Central memory CD8-positive, alpha-beta T cell (primary cell): Measurements from ENCODE around the gene ARHGAP6.

ENCODE experiments used
- ATAC-seq: fragments of 150-1000 bp; cut with Tn5 transposase; replicated peaks from 2 replicates; pipeline ENCODE4 v1.10.0; 2022; ENCODE audit warnings: mild to moderate bottlenecking, moderate FRiP score, moderate number of reproducible peaks; ENCODE audit not compliant: poor library complexity, severe bottlenecking; ENCODE audit errors: extremely low read depth
- DNase-seq, 2 donors: peaks; one replicate each; pipeline ENCODE4 v3.0.0; 2021; ENCODE audit warnings: low spot score in 2 of 2
- H3K27ac Mint-ChIP-seq: one replicate; pipeline ENCODE4 v1.8.0; 2022; ENCODE audit warnings: low read depth, mild to moderate bottlenecking, moderate library complexity, mixed read lengths
- H3K27me3 Mint-ChIP-seq: one replicate; pipeline ENCODE4 v1.8.0; 2022; ENCODE audit warnings: mixed read lengths
- H3K36me3 Mint-ChIP-seq: one replicate; pipeline ENCODE4 v1.8.0; 2022; ENCODE audit warnings: mild to moderate bottlenecking, moderate library complexity, mixed read lengths; ENCODE audit not compliant: insufficient read depth
- H3K4me1 Mint-ChIP-seq: one replicate; pipeline ENCODE4 v1.8.0; 2022; ENCODE audit warnings: mixed read lengths
- H3K4me3 Mint-ChIP-seq: one replicate; pipeline ENCODE4 v1.8.0; 2022; ENCODE audit warnings: mild to moderate bottlenecking, moderate library complexity, mixed read lengths
- H3K9me3 Mint-ChIP-seq: one replicate; pipeline ENCODE4 v1.8.0; 2022; ENCODE audit warnings: mixed read lengths

ARHGAP6 gene

DNA sequence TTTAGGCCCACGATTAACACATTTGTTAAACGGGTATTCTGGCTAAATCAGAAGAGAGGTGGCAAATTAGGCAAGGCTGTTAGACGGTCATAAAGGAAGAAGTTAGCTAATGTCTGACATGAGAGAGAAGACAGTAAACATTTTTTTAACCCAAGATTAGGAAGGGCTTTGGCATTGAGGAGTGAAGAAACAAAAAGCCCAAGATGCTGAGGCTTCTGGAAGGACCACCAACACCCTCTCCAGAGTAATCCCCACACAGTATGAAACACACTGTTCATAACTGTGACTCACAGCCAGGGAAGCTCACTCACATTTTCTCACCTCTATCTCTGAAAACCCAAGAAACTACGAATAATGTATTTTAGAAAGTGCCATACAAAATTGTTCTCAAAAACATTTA, 244.9 kb downstream of the ARHGAP6 start:
- DNase-seq (no peak), ATAC-seq (no peak)
- H3K36me3 Mint-ChIP-seq, result no peaks in the 10 kb centered on the region
- no peaks in the 10 kb centered on the region for H3K27me3 Mint-ChIP-seq
- no peaks in the 10 kb centered on the region for H3K4me1 Mint-ChIP-seq
- no peaks in the 10 kb centered on the region for H3K9me3 Mint-ChIP-seq
- no peak overlapping the region for H3K4me3 Mint-ChIP-seq
- H3K27ac Mint-ChIP-seq, result no peak overlapping the region

DNA sequence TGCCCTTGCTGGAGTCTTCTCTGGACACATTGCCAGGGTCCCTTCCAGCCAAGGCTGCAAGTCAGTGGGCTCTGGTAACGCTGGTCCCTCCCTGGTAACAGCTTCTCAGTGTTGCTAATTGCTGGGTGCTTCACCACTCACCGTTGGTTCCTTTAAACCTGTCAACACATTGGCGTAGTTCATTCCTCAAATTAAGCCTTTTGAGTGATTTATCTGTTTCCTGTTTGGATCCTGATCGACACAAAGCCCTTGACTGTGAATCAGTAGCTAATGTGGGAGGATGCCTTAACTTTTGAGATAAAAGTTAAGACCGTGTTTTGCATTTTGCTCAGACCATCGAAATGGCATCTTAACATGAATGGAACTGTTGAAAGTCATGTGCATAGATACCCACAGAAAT, 246.6 kb downstream of the ARHGAP6 start:
- no peak overlapping the region for H3K27ac Mint-ChIP-seq

DNA sequence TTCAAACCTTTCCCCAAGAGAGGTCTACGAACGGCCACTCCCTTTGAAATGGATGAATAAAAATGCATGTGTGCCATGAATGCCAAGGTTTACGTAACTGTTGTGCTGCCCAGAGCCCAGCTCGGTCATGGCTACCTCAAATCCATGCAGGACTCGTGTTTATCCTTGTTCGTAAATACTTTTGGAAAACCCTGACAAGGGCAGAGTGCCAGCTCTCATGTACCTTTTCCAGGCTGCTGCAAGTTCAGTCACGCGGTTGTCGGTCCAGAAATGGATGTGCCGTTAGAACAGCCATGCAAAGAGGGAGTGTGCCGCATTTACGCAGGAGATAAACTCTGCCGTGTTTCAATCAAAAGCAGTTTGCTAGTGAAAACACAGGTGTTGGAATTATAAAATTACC, 249.1 kb downstream of the ARHGAP6 start:
- no peaks in the 10 kb centered on the region for H3K36me3 Mint-ChIP-seq
- no peaks in the 10 kb centered on the region for H3K4me1 Mint-ChIP-seq
- H3K9me3 Mint-ChIP-seq, result no peaks in the 10 kb centered on the region
- no peak for DNase-seq
- H3K4me3 Mint-ChIP-seq, result no peak overlapping the region
- no peak for ATAC-seq
- no peak overlapping the region for H3K27ac Mint-ChIP-seq
- H3K27me3 Mint-ChIP-seq, result no peaks in the 10 kb centered on the region

More for the DNA sequence above, 246.6 kb downstream of the ARHGAP6 start:
- ATAC-seq (no peak), DNase-seq (no peak)
- no peaks in the 10 kb centered on the region for H3K36me3 Mint-ChIP-seq
- H3K9me3 Mint-ChIP-seq, result no peaks in the 10 kb centered on the region
- no peak overlapping the region for H3K4me3 Mint-ChIP-seq
- no peaks in the 10 kb centered on the region for H3K27me3 Mint-ChIP-seq
- no peaks in the 10 kb centered on the region for H3K4me1 Mint-ChIP-seq

DNA sequence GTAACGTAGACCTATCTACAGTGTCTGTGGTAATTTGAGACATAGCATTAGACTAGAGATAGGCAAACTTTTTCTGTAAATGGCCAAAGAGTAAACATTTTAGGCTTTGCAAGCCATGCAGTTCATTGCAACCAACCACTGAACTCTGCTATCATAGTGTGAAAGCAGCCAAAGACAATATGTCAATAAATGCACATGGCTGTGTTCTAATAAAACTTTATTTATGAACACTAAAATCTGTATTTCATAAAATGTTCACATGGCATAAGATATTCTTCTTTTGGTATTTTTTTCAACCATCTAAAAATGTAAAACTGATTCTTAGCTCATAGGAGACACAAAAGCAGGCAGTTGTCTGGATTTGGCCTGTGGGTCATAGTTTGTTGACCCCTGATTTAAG, 251.6 kb downstream of the ARHGAP6 start:
- H3K4me1 Mint-ChIP-seq, result no peaks in the 10 kb centered on the region
- no peaks in the 10 kb centered on the region for H3K9me3 Mint-ChIP-seq
- ATAC-seq (no peak), DNase-seq (no peak)
- no peaks in the 10 kb centered on the region for H3K27me3 Mint-ChIP-seq
- H3K4me3 Mint-ChIP-seq, result no peak overlapping the region
- H3K27ac Mint-ChIP-seq, result no peak overlapping the region
- H3K36me3 Mint-ChIP-seq, result no peaks in the 10 kb centered on the region

DNA sequence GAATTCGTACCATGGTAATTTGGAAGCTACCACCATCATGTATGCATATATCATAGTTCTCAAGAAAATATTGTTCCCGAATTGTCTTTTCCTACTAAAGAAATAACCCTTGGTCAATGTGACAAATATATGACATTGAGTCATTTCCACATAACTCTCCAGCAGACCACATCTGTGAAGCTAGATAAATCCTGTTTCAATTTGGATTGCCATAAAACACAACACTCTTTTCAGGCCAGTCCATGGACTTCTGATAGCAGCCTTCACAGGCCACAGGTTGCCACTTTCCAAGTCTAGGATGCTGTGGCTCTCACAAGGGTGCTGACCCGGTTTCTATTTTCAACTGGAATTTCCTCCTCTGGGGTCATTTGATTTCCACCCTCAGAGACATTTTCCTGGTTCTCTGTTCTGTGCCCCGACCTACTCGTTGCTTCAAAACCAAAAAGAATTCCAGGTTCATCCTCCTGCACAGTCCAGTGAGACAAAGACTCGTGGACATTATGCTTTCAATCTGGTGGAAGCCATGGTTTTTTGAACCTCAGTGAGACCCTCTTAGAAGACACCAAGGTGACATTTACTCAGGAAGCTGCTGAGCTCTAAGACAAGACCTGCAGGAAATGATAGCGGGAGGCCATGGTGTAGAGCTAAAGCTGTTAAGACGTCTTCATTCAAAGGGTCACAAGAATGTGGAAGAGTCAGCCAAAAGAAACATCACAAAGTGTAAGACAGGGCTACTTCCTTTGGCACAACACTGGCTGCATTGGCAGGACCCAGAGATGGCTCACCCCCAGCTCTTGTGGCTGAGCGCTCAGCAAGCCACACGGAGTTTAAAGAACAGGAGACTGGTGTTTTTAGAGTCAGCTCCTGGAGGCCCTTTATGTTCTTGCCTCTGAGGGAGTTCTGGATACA, 252.8 kb downstream of the ARHGAP6 start:
- ATAC-seq, result no peak
- H3K36me3 Mint-ChIP-seq, result no peaks in the 10 kb centered on the region
- H3K27me3 Mint-ChIP-seq, result no peaks in the 10 kb centered on the region
- no peaks in the 10 kb centered on the region for H3K4me1 Mint-ChIP-seq
- DNase-seq, result no peak
- no peaks in the 10 kb centered on the region for H3K9me3 Mint-ChIP-seq
- no peak overlapping the region for H3K27ac Mint-ChIP-seq
- H3K4me3 Mint-ChIP-seq, result no peak overlapping the region

DNA sequence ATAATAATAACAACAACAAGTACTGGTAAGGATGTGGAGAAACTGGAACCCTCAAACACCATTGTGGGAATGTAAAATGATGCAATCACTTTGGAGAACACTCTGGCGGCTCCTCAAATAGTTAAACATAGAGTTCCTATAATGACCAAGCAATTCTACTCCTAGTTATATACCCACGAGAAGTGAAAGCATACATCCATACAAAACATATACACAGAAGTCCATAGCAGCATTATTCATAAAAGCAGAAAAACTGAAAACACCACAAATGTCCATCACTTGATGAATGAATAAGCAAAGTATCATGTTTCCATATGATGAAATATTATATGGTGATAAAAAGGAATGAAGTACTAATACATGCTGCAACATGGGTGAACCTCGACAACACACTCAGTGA, 255.8 kb downstream of the ARHGAP6 start:
- no peak for DNase-seq

DNA sequence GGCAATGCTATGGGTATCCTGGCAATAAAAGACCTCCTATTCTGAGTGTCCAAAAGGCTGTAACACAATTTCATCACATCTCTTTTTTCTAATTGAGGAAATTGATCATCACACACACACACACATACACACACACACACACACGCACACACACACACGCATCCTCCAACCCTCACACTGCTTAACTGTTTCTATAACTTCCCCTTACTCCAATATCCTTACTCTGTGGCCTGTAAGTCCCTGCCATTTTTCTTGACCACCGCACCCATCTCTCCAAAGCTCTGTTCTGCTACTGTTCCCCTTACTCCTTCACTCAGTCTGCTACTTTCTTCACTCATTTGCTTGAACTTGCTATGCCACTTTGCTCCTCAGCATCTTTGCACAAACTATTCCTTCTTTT, 256.9 kb downstream of the ARHGAP6 start:
- no peaks in the 10 kb centered on the region for H3K9me3 Mint-ChIP-seq
- H3K4me3 Mint-ChIP-seq, result no peak overlapping the region
- no peaks in the 10 kb centered on the region for H3K27me3 Mint-ChIP-seq
- no peaks in the 10 kb centered on the region for H3K4me1 Mint-ChIP-seq
- ATAC-seq (no peak), DNase-seq (no peak)
- H3K36me3 Mint-ChIP-seq, result no peaks in the 10 kb centered on the region
- H3K27ac Mint-ChIP-seq, result no peak overlapping the region

More for the DNA sequence above, 255.8 kb downstream of the ARHGAP6 start:
- no peaks in the 10 kb centered on the region for H3K36me3 Mint-ChIP-seq
- H3K4me3 Mint-ChIP-seq, result no peak overlapping the region
- ATAC-seq, result no peak
- no peak overlapping the region for H3K27ac Mint-ChIP-seq
- no peaks in the 10 kb centered on the region for H3K9me3 Mint-ChIP-seq
- no peaks in the 10 kb centered on the region for H3K4me1 Mint-ChIP-seq
- H3K27me3 Mint-ChIP-seq, result no peaks in the 10 kb centered on the region

DNA sequence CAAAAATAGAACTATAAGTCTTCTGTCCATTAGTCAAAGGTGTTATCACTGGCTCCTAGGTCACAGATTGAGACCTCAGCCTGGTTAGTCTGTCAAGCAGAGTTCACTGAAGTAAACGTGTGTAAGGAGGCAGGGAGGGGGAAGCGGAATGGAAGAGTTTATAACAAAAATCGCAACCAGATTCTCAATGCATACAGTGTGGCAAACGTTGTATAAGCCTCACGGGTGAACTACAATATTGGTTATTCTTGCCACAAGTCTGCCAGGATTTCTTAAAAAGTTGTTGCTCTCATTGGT, 257.7 kb downstream of the ARHGAP6 start:
- H3K9me3 Mint-ChIP-seq, result no peaks in the 10 kb centered on the region
- no peak overlapping the region for H3K27ac Mint-ChIP-seq
- no peak overlapping the region for H3K4me3 Mint-ChIP-seq
- no peak for DNase-seq
- H3K36me3 Mint-ChIP-seq, result no peaks in the 10 kb centered on the region
- ATAC-seq, result no peak
- no peaks in the 10 kb centered on the region for H3K4me1 Mint-ChIP-seq
- no peaks in the 10 kb centered on the region for H3K27me3 Mint-ChIP-seq

DNA sequence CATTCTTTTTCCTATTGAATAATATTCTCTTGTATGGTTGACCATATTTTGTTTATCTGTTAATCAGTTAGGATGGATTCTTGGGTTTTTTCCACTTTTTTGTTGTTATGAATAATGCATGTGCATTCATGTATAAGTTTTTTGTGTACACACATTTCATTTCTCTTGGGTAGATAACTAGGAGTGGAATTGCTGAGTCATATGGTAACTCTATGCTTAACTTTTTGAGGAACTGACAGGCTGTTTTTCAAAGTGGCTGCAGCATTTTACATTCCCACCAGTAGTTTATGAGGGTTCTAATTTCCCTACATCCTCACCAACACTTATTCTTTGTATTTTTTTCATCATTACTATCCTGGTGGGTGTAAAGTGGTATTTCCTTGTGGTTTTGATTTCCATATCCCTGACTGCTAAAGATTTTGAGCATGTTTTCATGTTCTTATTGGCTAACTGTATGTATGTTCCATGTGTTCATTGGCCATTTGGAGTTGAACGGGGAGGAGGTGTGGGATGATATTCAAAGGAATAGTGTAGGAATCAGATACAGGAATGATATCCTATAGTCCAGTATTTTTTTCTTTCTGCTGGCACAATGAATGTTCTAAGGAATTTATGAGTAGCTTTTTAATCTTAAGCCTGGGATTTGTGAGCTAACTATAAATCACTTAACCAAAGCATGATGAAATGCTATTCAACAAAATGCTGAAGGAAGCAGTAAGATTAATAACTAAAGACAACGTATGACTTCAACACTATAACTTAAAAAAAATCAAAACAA, 258.2 kb downstream of the ARHGAP6 start:
- no peak overlapping the region for H3K27ac Mint-ChIP-seq
- no peaks in the 10 kb centered on the region for H3K4me1 Mint-ChIP-seq
- no peaks in the 10 kb centered on the region for H3K27me3 Mint-ChIP-seq
- no peak overlapping the region for H3K4me3 Mint-ChIP-seq
- no peaks in the 10 kb centered on the region for H3K36me3 Mint-ChIP-seq
- H3K9me3 Mint-ChIP-seq, result no peaks in the 10 kb centered on the region
- ATAC-seq (no peak), DNase-seq (no peak)

DNA sequence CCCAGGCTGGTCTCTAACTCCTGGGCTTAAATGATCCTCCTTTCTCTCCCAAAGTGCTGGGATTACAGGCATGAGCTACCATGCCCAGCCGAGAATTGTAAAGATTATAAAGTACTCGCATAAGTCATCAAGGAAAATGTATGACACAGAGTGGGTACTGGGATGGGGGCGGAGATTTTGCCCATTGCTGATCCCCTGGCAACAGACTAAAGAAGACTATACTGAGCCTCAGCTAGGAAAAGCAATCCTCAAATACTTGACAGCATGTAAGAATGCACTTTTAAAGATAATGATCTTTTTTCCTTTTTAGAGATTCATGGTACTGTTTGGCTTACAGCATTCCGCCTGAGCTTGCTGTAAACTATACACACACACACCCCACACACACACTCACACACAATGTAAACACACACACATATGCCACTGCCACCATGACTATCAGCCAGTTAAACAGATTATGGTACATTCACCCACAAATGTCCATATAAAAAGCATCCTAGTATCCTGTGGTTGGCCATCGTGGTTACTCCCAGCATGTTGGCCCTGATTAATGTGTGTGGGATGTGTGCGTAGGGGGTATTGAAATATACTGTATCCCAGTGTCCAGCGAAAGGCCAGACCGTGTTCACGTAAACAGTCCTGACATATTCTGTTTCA, 259.5 kb downstream of the ARHGAP6 start:
- Mint-ChIP-seq H3K27ac (no peak overlapping the region), H3K4me1 (no peaks in the 10 kb centered on the region), H3K36me3 (no peaks in the 10 kb centered on the region), H3K27me3 (no peaks in the 10 kb centered on the region), H3K9me3 (no peaks in the 10 kb centered on the region), H3K4me3 (no peak overlapping the region)
- ATAC-seq (no peak), DNase-seq (no peak)

DNA sequence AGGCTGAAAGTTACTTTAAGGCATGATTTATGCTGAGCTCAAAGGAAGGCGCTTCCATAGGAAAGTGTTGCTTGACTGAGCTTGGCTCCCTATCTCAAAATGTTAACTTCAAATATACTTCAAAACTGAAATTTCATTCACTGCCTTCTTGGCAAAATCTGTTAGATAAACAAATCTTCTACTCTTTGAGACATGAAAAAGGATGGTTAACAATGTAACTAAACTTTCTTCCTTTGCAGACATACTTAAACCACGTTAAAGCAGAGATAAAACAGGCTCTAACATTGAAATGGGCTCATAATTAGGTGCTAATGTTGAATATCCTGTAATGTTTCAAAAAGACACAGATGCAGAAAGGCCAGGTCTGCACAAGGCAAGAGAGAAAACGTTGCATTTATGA, 262.1 kb downstream of the ARHGAP6 start:
- H3K27ac Mint-ChIP-seq, result no peak overlapping the region
- H3K27me3 Mint-ChIP-seq, result no peaks in the 10 kb centered on the region
- no peaks in the 10 kb centered on the region for H3K36me3 Mint-ChIP-seq

DNA sequence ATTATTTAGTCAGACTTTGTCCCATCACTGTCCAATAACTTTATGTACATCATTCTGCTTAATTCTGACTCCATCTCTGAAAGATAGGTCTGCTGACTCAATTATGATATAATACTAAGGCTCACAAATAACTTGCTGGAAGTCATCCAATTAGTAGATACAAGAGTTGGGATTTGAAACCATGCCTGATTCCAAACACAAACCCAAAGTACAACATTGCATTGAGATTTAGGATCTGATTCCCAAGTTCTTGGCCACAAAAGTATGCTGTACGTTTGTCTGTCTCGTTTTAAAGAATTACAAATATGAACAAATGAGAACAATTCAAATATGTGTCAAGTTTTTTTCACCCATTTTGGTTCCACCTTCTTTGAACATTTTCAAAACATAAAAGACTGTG, 263.8 kb downstream of the ARHGAP6 start:
- DNase-seq (no peak), ATAC-seq (no peak)
- Mint-ChIP-seq H3K4me3 (no peak overlapping the region), H3K9me3 (no peaks in the 10 kb centered on the region), H3K4me1 (no peaks in the 10 kb centered on the region), H3K27ac (no peak overlapping the region), H3K36me3 (no peaks in the 10 kb centered on the region), H3K27me3 (no peaks in the 10 kb centered on the region)

More for the DNA sequence above, 262.1 kb downstream of the ARHGAP6 start:
- no peaks in the 10 kb centered on the region for H3K4me1 Mint-ChIP-seq
- ATAC-seq, result no peak
- H3K9me3 Mint-ChIP-seq, result no peaks in the 10 kb centered on the region
- no peak overlapping the region for H3K4me3 Mint-ChIP-seq
- DNase-seq, result no peak
